Measurements from ENCODE around the gene PSD4. TPM values are rescaled to one million over a fixed set of nuclear protein-coding genes. Genes with fewer than 3 reads are reported as not detected.

The PSD4 gene
- total and polyA plus RNA-seq, 10 of the 15 experiments (the other 5 are each of a cell fraction or from before 2014, with no cell fraction given): 0.68 to 114 (median 35.1) TPM

DNA sequence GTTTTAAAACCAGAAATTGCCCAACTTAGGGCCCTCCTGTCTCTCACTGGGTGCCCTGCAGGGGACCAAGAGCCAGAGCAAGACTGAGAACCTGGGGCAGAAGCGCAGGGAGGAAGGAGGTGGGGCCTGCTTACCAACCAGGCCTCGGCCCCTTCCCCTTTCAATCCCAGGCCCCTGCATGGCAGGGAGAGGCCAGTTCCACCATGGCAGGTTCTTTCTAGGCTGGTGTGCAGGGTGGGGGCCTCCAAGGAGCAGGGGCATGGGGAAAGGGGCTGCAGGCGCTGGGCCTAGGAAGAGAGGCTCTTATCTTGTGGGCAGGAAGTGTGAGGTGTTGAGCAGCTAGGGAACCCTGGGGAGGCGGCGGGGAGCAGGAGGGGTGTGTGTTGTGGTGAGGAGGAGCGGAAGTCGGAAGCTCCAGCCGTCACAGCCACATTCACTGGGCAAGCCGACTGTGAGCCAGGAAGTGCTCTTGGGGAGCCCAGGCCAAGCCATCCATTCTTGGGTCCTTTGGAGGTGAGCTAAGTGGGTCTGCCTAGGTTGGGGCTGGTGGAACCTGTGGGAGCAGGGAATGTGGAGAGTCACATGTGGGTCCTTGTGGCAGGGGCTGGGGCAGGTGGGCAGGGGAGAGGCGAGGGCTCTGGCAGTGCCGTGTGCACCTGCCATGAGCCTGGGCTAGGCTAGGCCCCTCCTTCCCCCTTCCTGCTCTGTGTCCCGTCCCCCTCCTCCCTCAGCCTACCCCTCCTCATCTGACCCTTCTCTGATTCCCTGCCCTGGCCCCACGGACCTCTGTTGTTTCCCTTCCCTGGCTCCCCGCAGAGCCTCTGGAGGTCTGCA lies at the start of gene PSD4 (continued):
- TF ChIP-seq, protein P1, sequence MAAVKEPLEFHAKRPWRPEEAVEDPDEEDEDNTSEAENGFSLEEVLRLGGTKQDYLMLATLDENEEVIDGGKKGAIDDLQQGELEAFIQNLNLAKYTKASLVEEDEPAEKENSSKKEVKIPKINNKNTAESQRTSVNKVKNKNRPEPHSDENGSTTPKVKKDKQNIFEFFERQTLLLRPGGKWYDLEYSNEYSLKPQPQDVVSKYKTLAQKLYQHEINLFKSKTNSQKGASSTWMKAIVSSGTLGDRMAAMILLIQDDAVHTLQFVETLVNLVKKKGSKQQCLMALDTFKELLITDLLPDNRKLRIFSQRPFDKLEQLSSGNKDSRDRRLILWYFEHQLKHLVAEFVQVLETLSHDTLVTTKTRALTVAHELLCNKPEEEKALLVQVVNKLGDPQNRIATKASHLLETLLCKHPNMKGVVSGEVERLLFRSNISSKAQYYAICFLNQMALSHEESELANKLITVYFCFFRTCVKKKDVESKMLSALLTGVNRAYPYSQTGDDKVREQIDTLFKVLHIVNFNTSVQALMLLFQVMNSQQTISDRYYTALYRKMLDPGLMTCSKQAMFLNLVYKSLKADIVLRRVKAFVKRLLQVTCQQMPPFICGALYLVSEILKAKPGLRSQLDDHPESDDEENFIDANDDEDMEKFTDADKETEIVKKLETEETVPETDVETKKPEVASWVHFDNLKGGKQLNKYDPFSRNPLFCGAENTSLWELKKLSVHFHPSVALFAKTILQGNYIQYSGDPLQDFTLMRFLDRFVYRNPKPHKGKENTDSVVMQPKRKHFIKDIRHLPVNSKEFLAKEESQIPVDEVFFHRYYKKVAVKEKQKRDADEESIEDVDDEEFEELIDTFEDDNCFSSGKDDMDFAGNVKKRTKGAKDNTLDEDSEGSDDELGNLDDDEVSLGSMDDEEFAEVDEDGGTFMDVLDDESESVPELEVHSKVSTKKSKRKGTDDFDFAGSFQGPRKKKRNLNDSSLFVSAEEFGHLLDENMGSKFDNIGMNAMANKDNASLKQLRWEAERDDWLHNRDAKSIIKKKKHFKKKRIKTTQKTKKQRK (IDR thresholded peaks at IDR 0.05; ENCODE audit: low read depth, low read length): no peak
- TF ChIP-seq, protein P2, sequence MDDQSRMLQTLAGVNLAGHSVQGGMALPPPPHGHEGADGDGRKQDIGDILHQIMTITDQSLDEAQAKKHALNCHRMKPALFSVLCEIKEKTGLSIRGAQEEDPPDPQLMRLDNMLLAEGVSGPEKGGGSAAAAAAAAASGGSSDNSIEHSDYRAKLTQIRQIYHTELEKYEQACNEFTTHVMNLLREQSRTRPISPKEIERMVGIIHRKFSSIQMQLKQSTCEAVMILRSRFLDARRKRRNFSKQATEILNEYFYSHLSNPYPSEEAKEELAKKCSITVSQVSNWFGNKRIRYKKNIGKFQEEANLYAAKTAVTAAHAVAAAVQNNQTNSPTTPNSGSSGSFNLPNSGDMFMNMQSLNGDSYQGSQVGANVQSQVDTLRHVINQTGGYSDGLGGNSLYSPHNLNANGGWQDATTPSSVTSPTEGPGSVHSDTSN (IDR thresholded peaks at IDR 0.05; ENCODE audit: insufficient replicate concordance, low read depth, low read length): no peak
- peak; percentile 85; the same call in 2 of the 3 replicates for TF ChIP-seq POU2F2 (IDR thresholded peaks at IDR 0.05; ENCODE audit: borderline replicate concordance, low read depth, low read length)
- TF ChIP-seq CHD2 (IDR thresholded peaks at IDR 0.05; ENCODE audit: borderline replicate concordance, low read depth, low read length): peak; percentile 37; the same call in 1 of the 2 replicates
- TF ChIP-seq YBX1 (IDR thresholded peaks at IDR 0.05): no peak
- TF ChIP-seq CREM (IDR thresholded peaks at IDR 0.05; ENCODE audit: low read depth): 0 out of 2 replicates have a peak, but pooled peaks have one; percentile 25
- peak; percentile 52 for TF ChIP-seq MTA2 (IDR thresholded peaks at IDR 0.05; ENCODE audit: low read depth)
- no peak for TF ChIP-seq CHD4 (IDR thresholded peaks at IDR 0.05)
- peak; percentile 51; the same call in 1 of the 2 replicates for TF ChIP-seq PAX5 (IDR thresholded peaks at IDR 0.05; ENCODE audit: borderline replicate concordance, low read depth, low read length)
- no peak for TF ChIP-seq SIX5 (IDR thresholded peaks at IDR 0.05; ENCODE audit: low read depth, low read length, severe bottlenecking)
- TF ChIP-seq, protein P3, sequence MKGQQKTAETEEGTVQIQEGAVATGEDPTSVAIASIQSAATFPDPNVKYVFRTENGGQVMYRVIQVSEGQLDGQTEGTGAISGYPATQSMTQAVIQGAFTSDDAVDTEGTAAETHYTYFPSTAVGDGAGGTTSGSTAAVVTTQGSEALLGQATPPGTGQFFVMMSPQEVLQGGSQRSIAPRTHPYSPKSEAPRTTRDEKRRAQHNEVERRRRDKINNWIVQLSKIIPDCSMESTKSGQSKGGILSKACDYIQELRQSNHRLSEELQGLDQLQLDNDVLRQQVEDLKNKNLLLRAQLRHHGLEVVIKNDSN (IDR thresholded peaks at IDR 0.05; ENCODE audit: borderline replicate concordance, extremely low read length, insufficient read depth, low read depth, low read length): peak; percentile 7
- peak; percentile 69 for TF ChIP-seq CREB1 (IDR thresholded peaks at IDR 0.05; ENCODE audit: low read depth)
- TF ChIP-seq GATAD2B (conservative IDR thresholded peaks at IDR 0.05; ENCODE audit: low read depth): peak; percentile 72
- no peak for TF ChIP-seq ZSCAN29 (IDR thresholded peaks at IDR 0.05)
- TF ChIP-seq ZNF622 (IDR thresholded peaks at IDR 0.05): no peak
- 0 out of 2 replicates have a peak, but pooled peaks have one; percentile 34 for TF ChIP-seq CBX5 (IDR thresholded peaks at IDR 0.05; ENCODE audit: low read depth)
- TF ChIP-seq, protein P4, sequence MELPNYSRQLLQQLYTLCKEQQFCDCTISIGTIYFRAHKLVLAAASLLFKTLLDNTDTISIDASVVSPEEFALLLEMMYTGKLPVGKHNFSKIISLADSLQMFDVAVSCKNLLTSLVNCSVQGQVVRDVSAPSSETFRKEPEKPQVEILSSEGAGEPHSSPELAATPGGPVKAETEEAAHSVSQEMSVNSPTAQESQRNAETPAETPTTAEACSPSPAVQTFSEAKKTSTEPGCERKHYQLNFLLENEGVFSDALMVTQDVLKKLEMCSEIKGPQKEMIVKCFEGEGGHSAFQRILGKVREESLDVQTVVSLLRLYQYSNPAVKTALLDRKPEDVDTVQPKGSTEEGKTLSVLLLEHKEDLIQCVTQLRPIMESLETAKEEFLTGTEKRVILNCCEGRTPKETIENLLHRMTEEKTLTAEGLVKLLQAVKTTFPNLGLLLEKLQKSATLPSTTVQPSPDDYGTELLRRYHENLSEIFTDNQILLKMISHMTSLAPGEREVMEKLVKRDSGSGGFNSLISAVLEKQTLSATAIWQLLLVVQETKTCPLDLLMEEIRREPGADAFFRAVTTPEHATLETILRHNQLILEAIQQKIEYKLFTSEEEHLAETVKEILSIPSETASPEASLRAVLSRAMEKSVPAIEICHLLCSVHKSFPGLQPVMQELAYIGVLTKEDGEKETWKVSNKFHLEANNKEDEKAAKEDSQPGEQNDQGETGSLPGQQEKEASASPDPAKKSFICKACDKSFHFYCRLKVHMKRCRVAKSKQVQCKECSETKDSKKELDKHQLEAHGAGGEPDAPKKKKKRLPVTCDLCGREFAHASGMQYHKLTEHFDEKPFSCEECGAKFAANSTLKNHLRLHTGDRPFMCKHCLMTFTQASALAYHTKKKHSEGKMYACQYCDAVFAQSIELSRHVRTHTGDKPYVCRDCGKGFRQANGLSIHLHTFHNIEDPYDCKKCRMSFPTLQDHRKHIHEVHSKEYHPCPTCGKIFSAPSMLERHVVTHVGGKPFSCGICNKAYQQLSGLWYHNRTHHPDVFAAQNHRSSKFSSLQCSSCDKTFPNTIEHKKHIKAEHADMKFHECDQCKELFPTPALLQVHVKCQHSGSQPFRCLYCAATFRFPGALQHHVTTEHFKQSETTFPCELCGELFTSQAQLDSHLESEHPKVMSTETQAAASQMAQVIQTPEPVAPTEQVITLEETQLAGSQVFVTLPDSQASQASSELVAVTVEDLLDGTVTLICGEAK (IDR thresholded peaks at IDR 0.05; ENCODE audit: borderline replicate concordance): peak; percentile 74; the same call in 1 of the 2 replicates
- no peak for TF ChIP-seq BCL11A (IDR thresholded peaks at IDR 0.05; ENCODE audit: low read depth, low read length)
- TF ChIP-seq, protein P5, sequence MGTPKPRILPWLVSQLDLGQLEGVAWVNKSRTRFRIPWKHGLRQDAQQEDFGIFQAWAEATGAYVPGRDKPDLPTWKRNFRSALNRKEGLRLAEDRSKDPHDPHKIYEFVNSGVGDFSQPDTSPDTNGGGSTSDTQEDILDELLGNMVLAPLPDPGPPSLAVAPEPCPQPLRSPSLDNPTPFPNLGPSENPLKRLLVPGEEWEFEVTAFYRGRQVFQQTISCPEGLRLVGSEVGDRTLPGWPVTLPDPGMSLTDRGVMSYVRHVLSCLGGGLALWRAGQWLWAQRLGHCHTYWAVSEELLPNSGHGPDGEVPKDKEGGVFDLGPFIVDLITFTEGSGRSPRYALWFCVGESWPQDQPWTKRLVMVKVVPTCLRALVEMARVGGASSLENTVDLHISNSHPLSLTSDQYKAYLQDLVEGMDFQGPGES (IDR thresholded peaks at IDR 0.05): no peak

All from GM12878 (cell line).